RKO (cell line): ENCODE measurements around the gene CYP8B1.
"Not testable (repeated sequence)": the region's sequence is repeated elsewhere in the genome, so short reads cannot be mapped to it uniquely, and the experiment has no call there.

Experiments used
- DNase-seq: peaks from one replicate; pipeline ENCODE4 v3.0.0-alpha.2; 2016; ENCODE audit warnings: low spot score

The CYP8B1 gene

GRCh38 chr3:42886294-42886822, 10.7 kb upstream of the CYP8B1 start:
- DNase-seq: no peak

DNA sequence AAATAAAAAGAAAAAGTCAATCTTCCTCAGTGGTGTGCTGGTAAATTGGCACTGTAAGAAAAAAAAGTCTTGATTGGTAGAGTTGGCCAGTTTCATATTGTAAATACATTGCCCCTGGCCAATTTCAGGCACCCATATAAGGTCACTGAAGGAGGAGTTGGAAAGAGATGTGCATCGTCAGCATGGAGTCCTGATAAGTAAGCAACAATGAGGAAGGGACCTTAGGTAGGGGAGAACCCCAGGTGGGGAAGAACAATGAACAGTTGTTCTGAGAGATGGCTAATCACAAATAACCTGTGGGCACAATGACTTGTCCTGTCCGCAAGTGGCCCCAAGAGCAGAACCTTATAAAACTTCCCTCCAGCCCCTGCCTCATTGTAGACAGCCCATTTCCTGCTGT, 8.6 kb upstream of the CYP8B1 start:
- no peak for DNase-seq

- DNase-seq: not testable (repeated sequence)
These were observed 7.7 kb upstream of the CYP8B1 start for GRCh38 chr3:42883251-42883930.

DNA sequence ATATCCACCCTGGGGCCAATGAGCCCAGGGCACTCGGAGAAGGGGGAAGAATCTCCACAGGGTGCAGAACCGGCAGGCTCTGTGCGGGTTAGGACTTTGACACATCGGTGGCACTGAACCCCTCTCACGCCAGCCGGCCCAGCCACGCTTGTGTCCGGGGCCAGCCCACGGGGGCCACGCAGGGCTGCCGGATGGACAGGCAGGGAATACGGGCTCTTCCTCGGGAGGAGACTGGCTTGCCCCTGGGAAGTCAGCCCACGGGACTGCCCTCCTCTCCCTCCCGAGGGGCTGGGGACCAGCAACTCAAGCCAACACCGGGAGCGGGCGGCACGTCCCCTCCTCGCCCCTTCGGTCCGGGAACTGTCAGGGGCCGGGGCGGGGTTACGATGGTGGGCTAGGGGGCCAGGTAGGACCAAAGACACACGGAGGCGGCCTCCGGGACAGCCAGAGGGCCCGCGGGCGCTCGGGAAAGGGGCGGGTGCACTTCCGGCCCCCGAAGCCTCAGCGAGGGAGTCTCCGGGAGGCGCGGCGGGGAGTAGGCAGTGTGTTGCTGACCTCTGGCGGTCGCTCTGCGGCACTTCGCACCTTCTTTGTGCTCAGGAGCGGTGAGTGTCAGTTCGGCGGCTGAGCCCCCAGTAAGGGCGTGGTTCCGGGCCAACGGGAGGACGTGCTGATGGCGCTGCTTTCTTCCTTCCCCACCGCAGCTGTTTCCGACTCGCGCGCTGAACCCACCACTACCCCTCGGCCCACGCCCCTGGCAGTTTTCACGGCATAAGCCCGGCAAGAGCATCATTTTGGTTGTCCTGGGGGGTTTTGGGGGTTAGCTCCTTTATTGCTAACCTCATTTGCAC, 5.1 kb upstream of the CYP8B1 start:
- peak; percentile 92 for DNase-seq

DNA sequence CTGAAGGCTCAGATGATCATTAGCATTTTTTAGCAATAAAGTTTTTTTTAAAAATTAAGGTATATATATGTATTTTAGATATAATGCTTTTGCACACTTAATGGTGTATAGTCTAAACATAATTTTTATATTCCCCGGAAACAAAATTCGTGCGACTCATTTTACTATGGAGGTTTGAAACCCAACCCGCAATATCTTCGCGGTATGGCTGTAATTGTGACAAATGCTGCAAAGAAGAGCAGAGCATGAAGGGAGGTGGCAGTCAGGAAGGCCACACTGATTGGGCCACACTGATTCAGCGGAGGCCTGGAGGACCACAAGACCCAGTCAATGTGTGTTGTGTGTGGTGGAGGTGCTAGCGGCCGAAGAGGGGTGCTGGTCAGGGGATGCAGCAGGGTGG, 4.5 kb upstream of the CYP8B1 start:
- DNase-seq: no peak

DNA sequence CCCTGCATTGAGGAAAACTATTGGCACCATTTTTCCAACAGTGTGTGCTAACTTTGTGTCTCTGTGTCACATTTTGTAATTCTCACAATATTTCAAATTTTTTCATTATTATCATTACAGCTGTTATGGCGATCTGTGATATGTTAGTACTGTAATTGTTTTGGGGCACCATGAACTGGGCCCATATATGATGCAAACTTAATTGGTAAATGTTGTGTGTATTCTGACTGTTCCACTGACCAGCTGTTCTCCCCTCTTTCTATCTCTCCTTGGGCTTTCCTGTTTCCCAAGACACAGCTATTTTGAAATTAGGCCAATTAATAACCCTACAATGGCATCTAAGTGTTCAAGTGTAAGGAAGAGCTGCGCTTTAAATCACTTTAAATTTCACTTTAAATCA, 2.2 kb upstream of the CYP8B1 start:
- DNase-seq: no peak

DNA sequence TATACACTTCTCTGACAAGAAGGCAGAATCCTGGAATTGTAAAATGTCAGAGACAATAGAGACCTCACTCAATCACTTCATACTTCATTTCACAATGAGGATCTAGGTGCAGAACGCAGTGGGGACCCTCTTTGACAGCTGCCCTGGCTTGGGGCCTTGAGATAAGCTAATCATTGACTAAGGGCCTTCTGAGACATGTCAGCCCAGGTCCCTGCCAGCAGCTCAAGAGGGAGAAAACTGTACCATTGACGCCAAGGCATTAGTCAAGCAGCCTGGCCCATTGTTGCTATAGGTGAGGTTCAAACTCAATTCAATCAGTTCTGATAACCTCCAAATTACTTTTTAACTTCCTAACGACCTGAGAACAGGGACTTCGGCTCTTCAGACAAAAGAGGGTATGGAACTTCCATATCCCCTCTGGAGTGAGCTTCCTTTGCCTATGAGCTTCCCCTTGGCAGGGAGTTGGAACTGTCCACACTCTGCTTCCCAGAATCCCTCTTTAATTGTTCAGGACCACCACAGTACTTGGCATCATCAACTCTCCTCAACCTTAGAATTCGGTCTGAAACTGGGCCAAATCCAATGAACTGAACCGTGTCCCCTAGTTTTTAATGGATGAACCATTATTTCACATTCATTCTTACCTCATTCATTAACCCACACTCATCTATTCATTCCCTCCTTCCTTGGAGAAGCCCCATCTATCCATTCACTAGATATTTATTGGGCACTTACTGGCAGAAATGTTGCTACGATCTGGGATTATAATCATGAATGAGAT, 1.5 kb upstream of the CYP8B1 start:
- DNase-seq: no peak

DNA sequence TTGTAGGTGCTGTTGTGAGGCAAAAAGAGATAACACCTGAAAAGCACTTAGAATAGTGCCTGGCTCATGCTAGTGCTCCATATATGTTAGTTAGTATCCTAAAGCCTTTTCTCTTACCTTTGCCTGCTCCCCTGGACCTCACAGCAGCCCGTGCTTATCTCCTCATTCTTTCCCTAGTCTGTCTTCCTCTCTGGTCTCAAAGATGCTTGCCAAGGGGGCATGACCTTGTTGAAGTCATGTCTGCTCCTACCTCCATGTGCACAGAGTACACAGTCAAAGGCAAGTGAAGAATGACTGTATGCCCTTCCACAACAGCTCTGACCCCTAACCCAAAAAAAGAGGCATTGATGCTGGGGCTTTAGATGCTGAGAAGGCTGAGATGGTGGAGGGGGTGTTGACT, 722 bp upstream of the CYP8B1 start:
- DNase-seq: no peak

- no peak for DNase-seq
These were observed 930 bp downstream of the CYP8B1 start for GRCh38 chr3:42874749-42875148.

GRCh38 chr3:42873221-42873982, 2.3 kb downstream of the CYP8B1 start:
- no peak for DNase-seq

DNA sequence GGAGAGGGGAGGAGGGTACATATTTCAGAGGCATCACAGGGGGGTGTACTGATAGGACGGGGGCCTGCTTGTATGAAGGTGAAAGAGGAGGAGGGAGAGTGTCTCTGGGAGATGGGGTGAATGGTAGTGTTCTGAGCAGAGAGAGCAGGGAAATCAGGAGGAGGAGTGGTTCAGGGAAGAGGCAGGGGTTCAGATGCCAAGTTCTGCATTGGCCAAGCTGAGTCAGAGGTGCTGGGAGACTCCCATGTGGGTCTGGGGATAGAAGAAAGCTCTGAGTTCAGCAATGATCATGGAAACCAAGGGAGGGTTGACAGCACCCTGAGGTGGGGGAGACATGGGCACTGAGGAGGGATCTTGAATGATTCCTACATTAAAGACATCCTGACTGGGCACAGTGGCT, 3.0 kb downstream of the CYP8B1 start:
- no peak for DNase-seq

DNA sequence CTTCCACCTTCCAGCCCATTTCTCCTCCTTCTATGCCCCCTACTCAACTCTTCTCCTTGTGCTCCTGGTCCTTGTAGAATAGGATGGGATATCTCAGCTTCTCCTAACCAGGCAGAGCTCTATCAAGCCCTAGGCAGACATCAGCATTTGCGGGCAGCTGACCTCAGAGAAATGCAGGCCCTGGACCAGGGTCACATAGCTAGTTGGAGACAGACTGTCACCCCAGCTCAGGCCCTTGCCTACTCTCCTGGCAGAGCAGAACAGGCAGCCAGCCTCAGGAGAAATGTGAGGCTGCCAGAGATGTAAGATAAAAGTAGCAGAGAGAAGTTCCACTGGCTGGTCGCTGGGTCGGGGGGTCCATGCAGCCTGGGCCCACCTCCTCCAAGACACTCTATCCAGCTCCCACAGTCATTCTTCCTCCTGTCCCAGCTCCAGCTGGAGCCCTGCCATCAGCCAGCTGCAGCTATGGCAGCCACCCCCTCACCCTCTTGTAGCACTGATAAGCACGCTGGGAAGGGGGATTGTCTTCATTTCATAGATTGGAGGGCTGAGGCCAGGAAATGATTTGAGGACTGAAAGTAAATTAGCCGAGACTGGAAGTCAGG, 4.0 kb downstream of the CYP8B1 start:
- DNase-seq: no peak

GRCh38 chr3:42868841-42869240, 6.8 kb downstream of the CYP8B1 start:
- DNase-seq: no peak

- no peak for DNase-seq
These were observed 8.5 kb downstream of the CYP8B1 start for GRCh38 chr3:42867138-42867537.

GRCh38 chr3:42865256-42865655, 10.4 kb downstream of the CYP8B1 start:
- DNase-seq: no peak

DNA sequence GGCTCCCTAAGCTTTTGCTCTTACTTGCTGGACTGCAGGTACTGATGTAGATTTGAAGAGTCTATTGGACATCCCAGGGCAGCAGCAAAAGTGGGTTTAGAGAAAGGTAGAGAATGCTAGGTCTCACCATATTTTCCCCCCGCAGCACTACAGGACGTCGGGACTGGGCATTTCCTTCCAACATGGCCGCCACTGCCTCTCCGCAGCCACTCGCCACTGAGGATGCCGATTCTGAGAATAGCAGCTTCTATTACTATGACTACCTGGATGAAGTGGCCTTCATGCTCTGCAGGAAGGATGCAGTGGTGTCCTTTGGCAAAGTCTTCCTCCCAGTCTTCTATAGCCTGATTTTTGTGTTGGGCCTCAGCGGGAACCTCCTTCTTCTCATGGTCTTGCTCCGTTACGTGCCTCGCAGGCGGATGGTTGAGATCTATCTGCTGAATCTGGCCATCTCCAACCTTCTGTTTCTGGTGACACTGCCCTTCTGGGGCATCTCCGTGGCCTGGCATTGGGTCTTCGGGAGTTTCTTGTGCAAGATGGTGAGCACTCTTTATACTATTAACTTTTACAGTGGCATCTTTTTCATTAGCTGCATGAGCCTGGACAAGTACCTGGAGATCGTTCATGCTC, 11.2 kb downstream of the CYP8B1 start:
- no peak for DNase-seq

- no peak for DNase-seq
These were observed 19.1 kb downstream of the CYP8B1 start for GRCh38 chr3:42856544-42856943.

DNA sequence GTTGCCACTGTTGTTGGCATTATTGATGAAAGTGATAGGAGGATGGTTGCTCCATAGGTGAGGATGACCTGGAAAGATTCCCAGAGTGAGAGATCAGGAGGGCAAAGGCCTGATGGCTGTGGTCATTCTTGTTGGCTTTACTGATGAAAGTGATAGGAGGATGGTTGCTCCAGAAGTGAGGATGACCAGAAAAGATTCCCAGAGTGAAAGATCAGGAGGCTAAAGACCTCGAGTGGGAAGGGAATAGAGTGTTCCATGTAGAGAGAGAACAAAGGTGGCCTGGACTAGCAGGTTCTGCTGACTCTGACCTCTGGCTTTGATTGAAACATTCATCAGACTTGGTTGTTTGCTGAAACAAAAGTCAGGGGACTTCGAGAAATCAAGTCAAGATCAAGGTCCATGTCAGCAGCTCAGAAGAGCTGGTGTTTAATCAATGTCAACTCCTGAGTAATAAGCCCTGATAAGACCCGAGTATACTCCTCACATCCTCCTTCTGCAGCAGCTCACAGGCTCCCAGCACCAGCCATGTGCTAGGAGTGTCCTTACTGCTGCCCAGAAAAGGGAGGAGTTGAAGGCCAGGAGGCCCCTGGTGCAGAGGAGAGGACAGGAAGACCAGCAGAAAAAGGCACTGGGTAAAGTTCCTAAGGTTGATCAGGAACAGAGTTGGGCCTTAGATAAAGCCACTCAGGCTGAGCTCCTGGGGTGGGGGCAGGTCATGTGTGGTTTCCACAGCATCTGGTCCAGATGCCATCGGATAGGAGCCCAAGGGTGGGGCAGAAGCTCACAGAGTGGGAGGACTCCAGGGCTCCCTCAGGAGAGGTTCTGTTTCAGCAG, 19.9 kb downstream of the CYP8B1 start:
- DNase-seq: no peak

DNA sequence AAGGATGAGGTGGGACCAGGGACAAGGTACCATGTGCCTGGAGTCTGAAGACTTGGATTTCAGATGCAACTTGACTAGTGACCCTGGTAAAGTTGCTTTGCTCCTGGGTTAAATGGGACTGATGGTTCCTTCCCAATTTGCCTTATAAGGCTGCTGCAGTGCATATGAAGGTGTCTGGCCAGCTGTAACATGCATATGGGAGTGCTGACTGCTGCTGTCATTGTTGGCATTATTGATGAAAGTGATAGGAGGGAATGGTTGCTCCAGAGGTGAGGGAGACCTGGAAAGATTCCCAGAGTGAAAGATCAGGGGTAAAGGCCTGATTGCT, 20.5 kb downstream of the CYP8B1 start:
- DNase-seq: no peak

DNA sequence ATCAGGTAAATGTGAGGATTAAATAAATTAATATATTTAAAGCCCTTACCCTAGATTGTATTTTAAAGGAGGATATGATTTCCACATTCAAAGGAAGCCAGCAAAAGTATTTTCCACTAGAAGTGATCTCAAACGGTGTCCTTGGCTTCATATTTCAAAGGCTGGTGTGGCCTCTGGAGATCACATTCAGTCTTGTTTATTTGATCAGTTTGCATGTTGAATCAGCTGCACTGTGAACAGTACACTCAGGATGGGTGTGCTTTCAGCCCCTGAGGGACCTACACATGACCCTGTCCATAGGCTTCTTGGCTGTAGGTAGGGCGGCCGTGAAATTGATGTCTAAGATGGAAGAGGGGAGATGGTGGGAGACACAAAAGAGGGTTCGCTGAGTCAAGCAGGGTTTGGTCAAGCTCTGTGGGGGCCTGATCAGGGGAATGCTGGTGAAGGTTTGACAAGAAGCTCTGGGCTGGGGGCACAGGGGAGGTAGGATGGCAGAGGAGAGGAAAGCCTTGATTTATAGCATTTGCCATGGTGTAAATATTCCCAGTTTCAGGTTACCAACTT, 21.9 kb downstream of the CYP8B1 start:
- DNase-seq: no peak
